Sigmoid colon (tissue), 7 donors: Measurements from ENCODE around the gene PLEKHA7. TPM values are rescaled to one million over a fixed set of nuclear protein-coding genes. Genes with fewer than 3 reads are reported as not detected.
A peak's percentile ranks its signal among the peaks of the same experiment; 100 is the strongest.

Experiments used
- DNase-seq: peaks from one replicate; pipeline ENCODE4 v3.0.0-alpha.2; 2019
- H3K27ac ChIP-seq, 4 donors: fragments of 200-600 bp; sonication (generic); one replicate each; pipeline ENCODE4 v1.5.1; 2016 to 2019; ENCODE audit warnings: mild to moderate bottlenecking in 1 of 4
- H3K27me3 ChIP-seq, 3 donors: fragments of 200-600 bp; sonication (generic); one replicate each; pipeline ENCODE4 v1.5.1; 2019; ENCODE audit warnings: mild to moderate bottlenecking in 1 of 3
- H3K36me3 ChIP-seq, 4 donors: fragments of 200-600 bp; sonication (generic); one replicate each; pipeline ENCODE4 v1.5.1; 2016 to 2019
- H3K4me1 ChIP-seq, 4 donors: fragments of 200-600 bp; sonication (generic); one replicate each; pipeline ENCODE4 v1.5.1; 2017 to 2019
- H3K4me3 ChIP-seq, 4 donors: fragments of 200-600 bp; sonication (generic); one replicate each; pipeline ENCODE4 v1.5.1; 2017 to 2019; ENCODE audit warnings: mild to moderate bottlenecking in 2 of 4, moderate library complexity in 1 of 4
- H3K9me3 ChIP-seq, 4 donors: fragments of 200-600 bp in 3 of 4; sonication (generic) in 3 of 4; one replicate each; pipeline versions ENCODE4 v1.5.1 to v1.6.1; 2013 to 2019
- EP300 ChIP-seq, 4 donors: sonication (generic); formaldehyde crosslinking; IDR thresholded peaks; one replicate each; pipeline ENCODE4 v1.6.1; 2017; ENCODE audit warnings: antibody characterized with exemption in 4 of 4
- POLR2A ChIP-seq, 2 donors: fragments of 450-650 bp; IDR thresholded peaks; one replicate each; pipeline ENCODE4 v1.6.1; 2016; ENCODE audit warnings: antibody characterized with exemption in 2 of 2, mild to moderate bottlenecking in 2 of 2, moderate library complexity in 2 of 2
- POLR2AphosphoS5 ChIP-seq, 4 donors: sonication (generic); formaldehyde crosslinking; IDR thresholded peaks; one replicate each; pipeline ENCODE4 v1.6.1; 2017; ENCODE audit warnings: antibody characterized with exemption in 4 of 4
- WGBS, 2 donors: extraction: QIAGEN DNeasy Blood & Tissue Kit; methylation state at CpG; one replicate each; pipeline ENCODE4 v1.1.7; 2013; 5-methylcytosine and 5-hydroxymethylcytosine counted together
- intact Hi-C: fragments of 100-400 bp; cut with DNase I; formaldehyde crosslinking; loops from one replicate; pipeline ENCODE4 v1.15.1; 2023
- polyA plus RNA-seq, 3 donors: library from polyadenylated mRNA; stranded (reverse); fragments of 200-250 nt; gene quantifications; one replicate each; pipeline ENCODE4 v1.2.3, GENCODE V29; 2013
- total RNA-seq, 4 donors: library from RNA; depleted of rRNA; stranded (reverse); fragments of >200 nt; gene quantifications; one replicate each; pipeline ENCODE4 v1.1.0, GENCODE V29; 2016
- TF ChIP-seq, protein P1 (sequence below), 4 experiments: fragments of 450-650 bp in 3 of 4; fragments of 200-600 bp in 1 of 4; IDR thresholded peaks; one replicate each; pipeline ENCODE4 v1.5.1; 2016 to 2019; ENCODE audit warnings: antibody characterized with exemption in 4 of 4, mild to moderate bottlenecking in 3 of 4, moderate library complexity in 2 of 4
- donor health status: healthy with polysubstance abuse.
- donor health status: Bipolar disorder and iron deficiency.
- donor health status: healthy.

PLEKHA7 gene
- total and polyA plus RNA-seq, 7 donors, result 2.9 to 45.3 (median 10.2) TPM

DNA sequence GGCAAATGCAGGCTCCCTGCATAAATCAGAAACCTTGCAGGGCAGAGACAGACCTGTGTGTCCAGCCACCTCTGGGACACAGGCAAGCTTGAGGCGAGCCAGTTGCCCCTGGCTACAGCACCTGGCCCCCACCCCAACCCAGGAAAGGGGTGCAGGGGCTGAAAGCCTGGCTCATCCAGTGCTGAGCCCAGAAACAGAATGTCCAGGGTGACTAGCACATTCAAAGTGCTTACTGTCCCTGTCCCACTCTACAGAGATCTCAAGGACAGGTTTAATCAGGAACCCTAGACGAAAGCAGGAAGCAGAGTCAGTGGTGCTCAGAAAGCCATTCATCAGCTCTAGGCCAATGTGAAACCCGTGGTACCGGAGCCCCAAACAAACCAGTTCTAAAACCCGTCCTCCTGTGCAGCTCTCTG, 31.9 kb downstream of the PLEKHA7 start:
- TF ChIP-seq POLR2AphosphoS5 (IDR thresholded peaks at IDR 0.05) (no peak), EP300 (IDR thresholded peaks at IDR 0.05) (no peak), POLR2A (IDR thresholded peaks at IDR 0.05) (no peak)
- TF ChIP-seq, protein P1, sequence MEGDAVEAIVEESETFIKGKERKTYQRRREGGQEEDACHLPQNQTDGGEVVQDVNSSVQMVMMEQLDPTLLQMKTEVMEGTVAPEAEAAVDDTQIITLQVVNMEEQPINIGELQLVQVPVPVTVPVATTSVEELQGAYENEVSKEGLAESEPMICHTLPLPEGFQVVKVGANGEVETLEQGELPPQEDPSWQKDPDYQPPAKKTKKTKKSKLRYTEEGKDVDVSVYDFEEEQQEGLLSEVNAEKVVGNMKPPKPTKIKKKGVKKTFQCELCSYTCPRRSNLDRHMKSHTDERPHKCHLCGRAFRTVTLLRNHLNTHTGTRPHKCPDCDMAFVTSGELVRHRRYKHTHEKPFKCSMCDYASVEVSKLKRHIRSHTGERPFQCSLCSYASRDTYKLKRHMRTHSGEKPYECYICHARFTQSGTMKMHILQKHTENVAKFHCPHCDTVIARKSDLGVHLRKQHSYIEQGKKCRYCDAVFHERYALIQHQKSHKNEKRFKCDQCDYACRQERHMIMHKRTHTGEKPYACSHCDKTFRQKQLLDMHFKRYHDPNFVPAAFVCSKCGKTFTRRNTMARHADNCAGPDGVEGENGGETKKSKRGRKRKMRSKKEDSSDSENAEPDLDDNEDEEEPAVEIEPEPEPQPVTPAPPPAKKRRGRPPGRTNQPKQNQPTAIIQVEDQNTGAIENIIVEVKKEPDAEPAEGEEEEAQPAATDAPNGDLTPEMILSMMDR (IDR thresholded peaks at IDR 0.05), result no peak
- no peak overlapping the region for H3K4me3 ChIP-seq
- DNase-seq, result no peak
- H3K27me3 ChIP-seq, result no peaks in the 10 kb centered on the region
- intact Hi-C loops, result no loop called here
- H3K4me1 ChIP-seq, result peaks cover 0 to 10% (median 0%) of the 10 kb centered on the region in 4 donors
- H3K9me3 ChIP-seq, result no peaks in the 10 kb centered on the region
- peak overlapping the region; percentile 25 to 51 (median 48) for H3K27ac ChIP-seq
- no peaks in the 10 kb centered on the region for H3K36me3 ChIP-seq
- WGBS, 2 donors, result 61 to 66% methylated on average over 5 of the region's 5 CpGs

DNA sequence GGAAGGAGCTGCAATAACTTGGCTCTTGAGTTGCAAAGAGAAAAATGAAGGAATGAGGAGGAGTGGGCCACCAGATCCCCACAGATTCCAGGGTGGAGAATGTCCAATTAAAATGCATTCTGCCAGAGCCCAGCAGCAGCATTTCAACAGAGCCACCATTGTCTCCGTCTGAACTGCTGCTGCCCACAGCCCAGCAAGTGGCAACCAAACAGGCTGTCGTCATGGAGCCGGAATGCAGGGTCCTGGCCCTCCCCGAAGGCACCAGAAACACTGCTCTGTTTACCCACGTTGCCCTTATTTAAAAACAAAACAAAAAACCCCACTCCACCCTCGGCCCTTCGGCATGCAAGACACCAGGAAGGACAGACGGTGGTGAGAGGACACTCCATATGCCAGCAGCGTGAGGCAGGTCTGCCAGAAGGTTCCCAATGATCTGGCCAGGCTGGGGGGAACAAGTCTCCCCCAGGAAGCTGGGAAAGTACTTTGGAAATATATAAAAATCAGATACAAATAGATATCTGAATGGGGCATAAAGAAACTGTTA, 32.5 kb downstream of the PLEKHA7 start:
- DNase-seq, result no peak
- H3K4me3 ChIP-seq, result no peak overlapping the region
- H3K9me3 ChIP-seq, result no peaks in the 10 kb centered on the region
- no peak for TF ChIP-seq POLR2A (IDR thresholded peaks at IDR 0.05)
- TF ChIP-seq EP300 (IDR thresholded peaks at IDR 0.05), result peak in 1 of 4 donors; percentile 6
- peaks cover 0 to 5% (median 0%) of the 10 kb centered on the region in 4 donors for H3K4me1 ChIP-seq
- 70 to 75% methylated on average over 9 of the region's 9 CpGs for WGBS, 2 donors
- peak overlapping the region; percentile 25 to 51 (median 48) for H3K27ac ChIP-seq
- intact Hi-C loops, result no loop called here
- no peaks in the 10 kb centered on the region for H3K27me3 ChIP-seq
- H3K36me3 ChIP-seq, result no peaks in the 10 kb centered on the region

DNA sequence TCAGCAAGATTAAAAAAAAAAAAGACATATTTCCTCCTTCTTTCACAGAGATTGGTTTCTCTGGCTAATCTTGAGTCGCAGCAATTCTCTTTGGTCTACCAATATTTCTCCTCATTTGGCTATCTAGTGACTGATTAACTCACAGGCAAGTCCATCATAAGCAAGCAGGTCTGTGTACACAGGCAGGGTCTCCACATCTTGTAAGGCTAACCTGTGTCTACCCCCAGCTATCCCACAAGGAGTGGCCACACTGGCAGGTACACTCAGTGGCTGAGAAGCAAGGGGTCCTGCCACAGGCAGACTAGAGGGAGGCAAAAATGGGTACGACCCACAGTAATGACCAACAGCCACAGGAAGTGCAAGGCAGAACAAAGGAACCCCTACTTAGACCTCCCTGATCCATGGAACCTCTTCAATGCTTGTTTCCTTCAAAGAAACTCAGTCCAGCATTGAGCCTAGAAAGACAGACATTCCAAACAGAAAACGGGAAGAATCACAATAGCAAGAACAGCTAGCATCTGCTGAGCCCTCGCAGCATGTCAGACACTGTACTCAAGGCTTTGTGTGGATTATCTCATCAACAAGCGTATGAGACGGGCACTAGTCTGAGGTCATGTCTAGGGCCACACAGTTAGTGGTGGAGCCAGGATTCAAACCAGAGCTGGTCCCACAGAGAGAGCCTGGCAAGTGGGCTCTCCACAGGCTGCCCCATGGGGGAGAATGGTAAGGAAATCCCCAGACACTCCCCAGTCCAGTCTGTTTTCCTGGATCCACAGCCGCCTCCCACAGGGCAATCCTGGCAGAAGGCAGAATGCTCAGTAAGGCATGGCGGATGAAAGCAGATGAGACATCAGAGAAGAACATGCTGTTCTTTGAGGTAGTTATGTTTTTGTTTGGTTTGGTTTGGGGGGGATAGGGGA, 34.3 kb downstream of the PLEKHA7 start:
- Histone ChIP-seq H3K9me3 (no peaks in the 10 kb centered on the region), H3K27me3 (no peaks in the 10 kb centered on the region), H3K4me1 (no peaks in the 10 kb centered on the region), H3K27ac (peak overlapping the region in 2 of 4 donors; percentile 3 to 4), H3K4me3 (no peak overlapping the region), H3K36me3 (no peaks in the 10 kb centered on the region)
- intact Hi-C loops, result no loop called here
- no peak for TF ChIP-seq POLR2AphosphoS5 (IDR thresholded peaks at IDR 0.05)
- no peak for TF ChIP-seq POLR2A (IDR thresholded peaks at IDR 0.05)
- TF ChIP-seq EP300 (IDR thresholded peaks at IDR 0.05), result no peak
- TF ChIP-seq, protein P1 (IDR thresholded peaks at IDR 0.05), result no peak
- WGBS, 2 donors, result 81 to 85% methylated on average over 8 of the region's 8 CpGs
- DNase-seq, result no peak

DNA sequence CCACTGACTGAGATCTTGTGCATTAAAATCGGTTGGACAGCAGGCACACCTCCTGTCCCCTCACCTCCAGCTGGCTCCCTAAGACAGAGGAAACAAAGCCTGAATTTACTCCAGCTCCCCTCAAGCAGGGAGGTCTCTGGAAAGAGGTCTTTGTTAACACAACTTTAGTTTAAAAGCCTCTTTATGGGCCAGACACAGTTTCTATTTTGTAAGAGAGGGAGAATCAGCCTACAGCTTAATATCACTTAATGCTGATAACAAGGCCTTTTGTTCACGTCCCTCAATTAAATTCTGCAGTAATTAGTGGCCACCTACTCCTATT, 36.3 kb downstream of the PLEKHA7 start:
- H3K27ac ChIP-seq, result no peak overlapping the region
- no peaks in the 10 kb centered on the region for H3K9me3 ChIP-seq
- no peaks in the 10 kb centered on the region for H3K4me1 ChIP-seq
- H3K4me3 ChIP-seq, result no peak overlapping the region
- no peaks in the 10 kb centered on the region for H3K36me3 ChIP-seq
- DNase-seq, result no peak
- TF ChIP-seq POLR2A (IDR thresholded peaks at IDR 0.05), result no peak
- TF ChIP-seq EP300 (IDR thresholded peaks at IDR 0.05), result no peak
- TF ChIP-seq, protein P1 (IDR thresholded peaks at IDR 0.05), result no peak
- no peak for TF ChIP-seq POLR2AphosphoS5 (IDR thresholded peaks at IDR 0.05)
- WGBS, 2 donors, result 44 to 78% methylated on average over 2 of the region's 2 CpGs
- intact Hi-C loops, result no loop called here
- H3K27me3 ChIP-seq, result no peaks in the 10 kb centered on the region

DNA sequence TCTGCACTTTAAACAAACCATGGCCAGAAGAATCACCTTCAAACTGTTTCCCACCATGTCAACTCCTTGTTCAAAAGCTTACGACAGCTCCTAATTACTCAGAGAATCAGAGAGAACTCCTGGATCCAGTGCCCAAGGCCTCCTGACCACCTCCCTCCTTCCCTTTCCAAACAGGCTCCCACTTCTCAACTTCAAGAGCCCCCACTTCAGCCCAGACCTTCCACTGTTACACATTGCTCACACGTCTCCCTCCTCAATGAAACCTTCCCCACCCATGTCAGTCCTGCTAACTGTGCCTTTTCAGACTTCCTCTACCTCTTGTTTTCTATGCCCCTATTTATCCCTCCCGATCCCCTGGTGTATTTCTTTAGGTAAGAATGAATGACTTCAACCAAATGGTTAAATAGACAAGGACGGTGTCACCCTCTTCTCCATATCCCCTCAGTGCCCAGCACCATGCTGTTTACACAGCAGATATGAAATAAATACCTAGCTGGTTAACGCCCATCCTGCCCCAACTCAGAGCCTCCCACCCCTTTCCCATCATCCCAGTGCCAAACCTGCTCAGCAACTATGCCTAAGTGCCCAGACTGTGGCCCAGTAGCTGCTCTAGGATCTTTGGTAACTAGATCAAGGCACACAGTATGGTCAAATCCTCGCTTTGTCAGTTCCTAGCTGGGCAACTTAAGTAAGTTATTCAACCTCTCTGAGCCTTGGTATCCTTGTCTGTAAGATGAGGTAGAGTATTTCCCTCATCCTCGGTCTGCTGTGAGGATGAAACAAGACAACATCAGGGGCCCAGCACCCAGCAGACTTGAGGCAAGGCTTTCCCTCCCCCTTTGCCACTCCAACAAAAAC, 36.8 kb downstream of the PLEKHA7 start:
- Histone ChIP-seq H3K27me3 (no peaks in the 10 kb centered on the region), H3K27ac (no peak overlapping the region), H3K9me3 (no peaks in the 10 kb centered on the region), H3K4me1 (no peaks in the 10 kb centered on the region), H3K36me3 (no peaks in the 10 kb centered on the region), H3K4me3 (no peak overlapping the region)
- intact Hi-C loops, result no loop called here
- no peak for DNase-seq
- TF ChIP-seq POLR2AphosphoS5 (IDR thresholded peaks at IDR 0.05) (no peak), EP300 (IDR thresholded peaks at IDR 0.05) (no peak), POLR2A (IDR thresholded peaks at IDR 0.05) (no peak)
- TF ChIP-seq, protein P1 (IDR thresholded peaks at IDR 0.05), result no peak
- WGBS, 2 donors, result 61 to 82% methylated on average over 7 of the region's 7 CpGs
